Panc1 (cell line): ENCODE data around the gene SPRN. TPM values are rescaled to one million over a fixed set of nuclear protein-coding genes. Genes with fewer than 3 reads are reported as not detected.
"Not testable (repeated sequence)": the region's sequence is repeated elsewhere in the genome, so short reads cannot be mapped to it uniquely, and the experiment has no call there.

Source experiments
- ATAC-seq: fragments of 200-7000 bp; cut with Tn5 transposase; 2 replicates; pipeline ENCODE4 v1.9.1; 2020; ENCODE audit warnings: mild to moderate bottlenecking, moderate library complexity
- Bru-seq: library from RNA; stranded (reverse); fragments of 400-500 nt; gene quantifications from one replicate; lab custom pipeline; 2021; lab: Mats Ljungman, UMichigan
- BruChase-seq, 2 experiments: library from RNA; stranded (reverse); fragments of 400-500 nt; gene quantifications; one replicate each; lab custom pipeline; 2021; lab: Mats Ljungman, UMichigan
- BruUV-seq: library from RNA; stranded (reverse); fragments of 400-500 nt; replicated peaks from 2 replicates; lab custom pipeline; 2021; lab: Mats Ljungman, UMichigan
- CTCF ChIA-PET: fragments of 300-600 bp; sonication (Branson Sonifier 250); formaldehyde crosslinking; loops from one replicate; lab custom pipeline; 2022; ENCODE audit warnings: antibody characterized with exemption; lab: Charles Lee
- POLR2A ChIA-PET: fragments of 300-600 bp; sonication (Branson Sonifier 250); formaldehyde crosslinking; loops from one replicate; lab custom pipeline; 2022; ENCODE audit warnings: antibody characterized with exemption; lab: Charles Lee
- DNase-seq: peaks from one replicate; pipeline ENCODE4 v3.0.0-alpha.2; 2010; ENCODE audit warnings: low read depth, low spot score
- H3K27ac ChIP-seq: 2 replicates; pipeline ENCODE4 v1.5.1; 2011; ENCODE audit warnings: mild to moderate bottlenecking, low read length, inconsistent platforms
- H3K27me3 ChIP-seq: fragments of 200-500 bp; sonication (Bioruptor generic); 2 replicates; pipeline ENCODE4 v1.6.0; 2014; ENCODE audit warnings: low read length, inconsistent platforms; ENCODE audit not compliant: control insufficient read depth, insufficient read depth
- H3K36me3 ChIP-seq: fragments of 200-500 bp; sonication (Bioruptor generic); 2 replicates; pipeline ENCODE4 v1.5.1; 2014; ENCODE audit warnings: inconsistent platforms, mild to moderate bottlenecking, low read length, moderate library complexity; ENCODE audit not compliant: control insufficient read depth, insufficient read depth
- H3K4me1 ChIP-seq: 2 replicates; pipeline ENCODE4 v1.5.1; 2011; ENCODE audit warnings: inconsistent platforms, mild to moderate bottlenecking, low read length, moderate library complexity; ENCODE audit not compliant: control insufficient read depth, insufficient read depth
- H3K4me3 ChIP-seq, 2 experiments: 2 replicates each; pipeline ENCODE4 v1.5.1; 2011 to 2012; ENCODE audit warnings: low read depth in 2 of 2, low read length in 2 of 2, mild to moderate bottlenecking in 2 of 2, inconsistent platforms in 1 of 2, moderate library complexity in 1 of 2
- H3K9me3 ChIP-seq: fragments of 200-500 bp; sonication (Bioruptor generic); 2 replicates; pipeline ENCODE4 v1.5.1; 2014; ENCODE audit warnings: low read depth, mild to moderate bottlenecking, inconsistent platforms, low read length, moderate library complexity; ENCODE audit not compliant: control insufficient read depth, insufficient read depth
- CTCF ChIP-seq: fragments of 450-650 bp; IDR thresholded peaks from 2 replicates; pipeline ENCODE4 v1.5.1; 2017; ENCODE audit warnings: mild to moderate bottlenecking
- POLR2AphosphoS5 ChIP-seq: IDR thresholded peaks from 2 replicates; pipeline ENCODE4 v1.6.1; 2012; ENCODE audit warnings: mild to moderate bottlenecking, low read depth, low read length, moderate library complexity
- REST ChIP-seq, 2 experiments: IDR thresholded peaks; 2 replicates each; pipeline ENCODE4 v1.6.1; 2011 to 2012; ENCODE audit warnings: low read depth in 2 of 2, control low read depth in 1 of 2, low read length in 1 of 2, mild to moderate bottlenecking in 1 of 2, moderate library complexity in 1 of 2; ENCODE audit not compliant: insufficient read depth in 1 of 2
- SIN3A ChIP-seq: IDR thresholded peaks from 2 replicates; pipeline ENCODE4 v1.6.1; 2012; ENCODE audit warnings: low read depth, mild to moderate bottlenecking, low read length, moderate library complexity, borderline replicate concordance; ENCODE audit not compliant: insufficient read depth
- TCF7L2 ChIP-seq: IDR thresholded peaks from 2 replicates; pipeline ENCODE4 v1.6.1; 2011; ENCODE audit warnings: mild to moderate bottlenecking, low read depth, low read length, inconsistent platforms
- in situ Hi-C: cut with HindIII; loops from 2 replicates; pipeline ENCODE4 v1.10.0; 2016; ENCODE audit warnings: low sequenced_read_pairs, low pct_unique_long_range_greater_than_20kb
- intact Hi-C: fragments of 100-400 bp; cut with micrococcal nuclease; formaldehyde crosslinking; loops from one replicate; pipeline ENCODE4 v1.10.0; 2022; ENCODE audit not compliant: unreplicated experiment
- long read RNA-seq: library from polyadenylated mRNA; unstranded; transcript quantifications from one replicate; pipeline ENCODE4 v2.0.0, GENCODE V29; 2021; ENCODE audit not compliant: unreplicated experiment
- polyA plus RNA-seq: library from polyadenylated mRNA; unstranded; fragments of >200 nt; gene quantifications from one replicate; pipeline ENCODE4 v1.2.1, GENCODE V29; 2012; ENCODE audit warnings: missing spikeins; ENCODE audit not compliant: insufficient read length
- total RNA-seq: library from RNA; stranded (reverse); gene quantifications from one replicate; pipeline ENCODE4 v1.2.1, GENCODE V29; 2021; ENCODE audit not compliant: unreplicated experiment

The SPRN gene
- total RNA-seq = 0.64 TPM
- polyA plus RNA-seq = 7.3 TPM
- Bru-seq, nascent RNA = percentile 13 among the genes with signal in this experiment
- BruChase-seq, experiment 1, labeled RNA remaining after a 2-hour chase = percentile 13 among the genes with signal in this experiment
- BruChase-seq, experiment 2, labeled RNA remaining after a 6-hour chase = percentile 26 among the genes with signal in this experiment
- long read RNA-seq, partial matches to known transcripts = 0 of 1 reads
- long read RNA-seq, other reads (novel, unspliced or antisense) = 0 of 1 reads

- in situ Hi-C loops = not testable (repeated sequence)
These were observed at the start of gene SPRN for GRCh38 chr10:133424601-133425000. TSS of gene SPRN (minus strand) at chr10:133424625. CDS start at chr10:133423681, 944 bp downstream.

GRCh38 chr10:133474027-133474426 is 49.6 kb upstream of the SPRN start:
- no peak for TF ChIP-seq CTCF
- TF ChIP-seq POLR2AphosphoS5 = no peak
- Histone ChIP-seq H3K27me3 (peaks cover 8% of the 10 kb centered on the region), H3K4me1 (0 out of 2 replicates have a peak, but pooled peaks cover 4% of the 10 kb centered on the region), H3K4me3 (no peak overlapping the region), H3K27ac (no peak overlapping the region), H3K9me3 (no peaks in the 10 kb centered on the region), H3K36me3 (no peaks in the 10 kb centered on the region)
- ChIA-PET CTCF (no interaction called here), POLR2A (no interaction called here)
- intact Hi-C loops (no loop called here), in situ Hi-C loops (no loop called here)
- no TSS peak for BruUV-seq
- DNase-seq (no peak), ATAC-seq (no peak)

More at GRCh38 chr10:133424601-133425000, at the start of gene SPRN:
- ATAC-seq, CTCF ChIA-PET, intact Hi-C loops, H3K27ac ChIP-seq, POLR2A ChIA-PET, BruUV-seq, H3K27me3 ChIP-seq, H3K9me3 ChIP-seq, DNase-seq, H3K36me3 ChIP-seq: not testable (repeated sequence)
- peaks cover 21% of the 10 kb centered on the region for H3K4me1 ChIP-seq
- H3K4me3 ChIP-seq = peak within 1 kb of the TSS; percentile 8 to 26; a peak in 3 of 4 replicates

GRCh38 chr10:133473270-133473669 is 48.8 kb upstream of the SPRN start:
- Histone ChIP-seq H3K27me3 (peaks cover 8% of the 10 kb centered on the region), H3K4me1 (0 out of 2 replicates have a peak, but pooled peaks cover 4% of the 10 kb centered on the region), H3K36me3 (no peaks in the 10 kb centered on the region), H3K9me3 (no peaks in the 10 kb centered on the region), H3K4me3 (no peak overlapping the region), H3K27ac (no peak overlapping the region)
- intact Hi-C loops = no loop called here
- ChIA-PET CTCF (no interaction called here), POLR2A (no interaction called here)
- in situ Hi-C loops = no loop called here
- no TSS peak for BruUV-seq
- no peak for TF ChIP-seq POLR2AphosphoS5
- TF ChIP-seq TCF7L2 = no peak
- TF ChIP-seq SIN3A = no peak
- no peak for TF ChIP-seq REST (IDR thresholded peaks at IDR 0.05; ENCODE audit: insufficient read depth in 1 of 2, low read depth in 2 of 2, low read length in 1 of 2)
- no peak for TF ChIP-seq CTCF
- DNase-seq = no peak
- no peak for ATAC-seq
